GM23248 (cell line): ENCODE data around the gene CDK8. TPM values are rescaled to one million over a fixed set of nuclear protein-coding genes. Genes with fewer than 3 reads are reported as not detected.
A peak's percentile ranks its signal among the peaks of the same experiment; 100 is the strongest.

ENCODE experiments used
- DNase-seq: peaks from one replicate; pipeline ENCODE4 v3.0.0-alpha.2; 2015
- H2AFZ ChIP-seq: fragments of 200-600 bp; sonication (generic); 2 replicates; pipeline ENCODE4 v1.6.1; 2016; ENCODE audit warnings: antibody characterized with exemption
- H3F3A ChIP-seq: fragments of 200-600 bp; sonication (generic); 2 replicates; pipeline ENCODE4 v1.6.1; 2016; ENCODE audit warnings: mild to moderate bottlenecking, antibody characterized with exemption, mixed run types; ENCODE audit not compliant: insufficient read depth
- H3K27ac ChIP-seq: fragments of 200-600 bp; sonication (generic); 2 replicates; pipeline ENCODE4 v1.5.1; 2016; ENCODE audit warnings: mild to moderate bottlenecking
- H3K27me3 ChIP-seq: fragments of 200-600 bp; sonication (generic); replicated peaks from 2 replicates; pipeline ENCODE4 v1.6.1; 2016; ENCODE audit warnings: mild to moderate bottlenecking; ENCODE audit not compliant: insufficient read depth
- H3K36me3 ChIP-seq: fragments of 200-600 bp; sonication (generic); 2 replicates; pipeline ENCODE4 v1.6.1; 2016; ENCODE audit warnings: low read depth, mild to moderate bottlenecking
- H3K4me1 ChIP-seq: fragments of 200-600 bp; sonication (generic); 2 replicates; pipeline ENCODE4 v1.6.1; 2016; ENCODE audit warnings: mild to moderate bottlenecking; ENCODE audit not compliant: insufficient read depth
- H3K4me2 ChIP-seq: fragments of 200-600 bp; sonication (generic); one replicate; pipeline ENCODE4 v1.6.1; 2016; ENCODE audit warnings: mild to moderate bottlenecking; ENCODE audit not compliant: unreplicated experiment
- H3K4me3 ChIP-seq: fragments of 200-600 bp; sonication (generic); 2 replicates; pipeline ENCODE4 v1.5.1; 2016; ENCODE audit warnings: mild to moderate bottlenecking
- H3K79me2 ChIP-seq: fragments of 200-600 bp; sonication (generic); 2 replicates; pipeline ENCODE4 v1.6.1; 2016; ENCODE audit warnings: mild to moderate bottlenecking; ENCODE audit not compliant: insufficient read depth
- H3K9ac ChIP-seq: fragments of 200-600 bp; sonication (generic); 2 replicates; pipeline ENCODE4 v1.6.1; 2016; ENCODE audit warnings: mild to moderate bottlenecking
- H3K9me2 ChIP-seq: fragments of 200-600 bp; sonication (generic); 2 replicates; pipeline ENCODE4 v1.6.1; 2016; ENCODE audit warnings: mixed run types, mild to moderate bottlenecking, moderate library complexity; ENCODE audit not compliant: insufficient read depth
- H3K9me3 ChIP-seq: fragments of 200-600 bp; sonication (generic); one replicate; pipeline ENCODE4 v1.6.1; 2017; ENCODE audit warnings: low read depth
- H4K20me1 ChIP-seq: fragments of 200-600 bp; sonication (generic); 2 replicates; pipeline ENCODE4 v1.6.0; 2016; ENCODE audit not compliant: insufficient read depth
- EZH2 ChIP-seq: fragments of 200-600 bp; sonication (generic); IDR thresholded peaks from 2 replicates; pipeline ENCODE4 v1.6.1; 2018; ENCODE audit warnings: antibody characterized with exemption, mild to moderate bottlenecking; ENCODE audit not compliant: insufficient read depth, poor library complexity, severe bottlenecking
- EZH2phosphoT487 ChIP-seq: fragments of 200-600 bp; sonication (generic); IDR thresholded peaks from 2 replicates; pipeline ENCODE4 v1.6.1; 2018; ENCODE audit warnings: antibody characterized with exemption, moderate library complexity, mild to moderate bottlenecking, low read depth; ENCODE audit not compliant: insufficient read depth
- WGBS, 2 experiments: methylation state at CpG; one replicate each; pipeline ENCODE4 v1.1.6; 2015 to 2017; ENCODE audit warnings: low lambda C conversion rate in 2 of 2, low coverage in 1 of 2; ENCODE audit errors: missing lambda C conversion rate in 2 of 2; 5-methylcytosine and 5-hydroxymethylcytosine counted together
- in situ Hi-C: fragments of 300-500 bp; cut with MboI; formaldehyde crosslinking; loops from 2 replicates; pipeline ENCODE4 v1.15.0; 2020
- polyA plus RNA-seq: library from polyadenylated mRNA; unstranded; fragments of >200 nt; fragmentation: Nextera tagmentation; extraction: Ambion mirVana; gene quantifications from 2 replicates; pipeline ENCODE4 v1.2.1, GENCODE V29; 2016
- total RNA-seq: library from RNA; depleted of rRNA; stranded (reverse); fragments of >200 nt; shearing (Covaris generic); gene quantifications from 2 replicates; pipeline ENCODE4 v1.2.3, GENCODE V29; 2014

The CDK8 gene
- total and polyA plus RNA-seq, 2 experiments from 2014 or later, result 5.1 to 11.9 TPM

GRCh38 chr13:26436914-26437313 is 183.0 kb downstream of the CDK8 start:
- TF ChIP-seq EZH2, result no peak
- TF ChIP-seq EZH2phosphoT487, result no peak
- no peak overlapping the region for H3K9ac ChIP-seq
- DNase-seq, result no peak
- WGBS, 2 experiments, result 57 to 60% methylated on average over 3 of the region's 3 CpGs
- no peaks in the 10 kb centered on the region for H3K27me3 ChIP-seq
- no peak overlapping the region for H3K4me3 ChIP-seq
- H4K20me1 ChIP-seq, result no peaks in the 10 kb centered on the region
- 0 out of 2 replicates have a peak, but pooled peaks cover 5% of the 10 kb centered on the region for H3F3A ChIP-seq
- H2AFZ ChIP-seq, result no peak overlapping the region
- H3K9me3 ChIP-seq, result peaks cover 11% of the 10 kb centered on the region
- no peaks in the 10 kb centered on the region for H3K9me2 ChIP-seq
- H3K4me1 ChIP-seq, result peaks cover 9% of the 10 kb centered on the region
- no peaks in the 10 kb centered on the region for H3K79me2 ChIP-seq
- in situ Hi-C loops, result no loop called here
- H3K4me2 ChIP-seq, result no peak overlapping the region
- H3K36me3 ChIP-seq, result no peaks in the 10 kb centered on the region
- no peak overlapping the region for H3K27ac ChIP-seq

DNA sequence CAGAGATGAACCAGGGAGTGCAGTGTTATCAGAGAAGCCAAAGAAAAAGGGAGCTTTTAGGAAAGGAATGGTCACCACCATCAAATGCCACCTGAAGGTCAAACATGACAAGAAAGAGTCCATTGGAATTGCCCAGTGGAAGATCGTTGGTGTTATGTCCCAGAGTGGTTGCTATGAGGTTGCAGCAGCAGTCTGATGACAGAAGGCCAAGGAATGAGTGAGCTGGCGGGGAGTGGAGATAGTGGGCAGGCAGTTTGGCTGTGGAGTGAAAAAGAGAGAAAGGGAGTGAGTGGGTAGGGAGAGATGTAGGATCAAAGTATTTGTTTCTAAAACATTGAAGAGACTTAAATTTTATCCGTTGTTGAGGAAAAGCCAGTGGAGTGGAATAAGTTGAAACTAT is 186.2 kb downstream of the CDK8 start:
- peak overlapping the region; percentile 9; the same call in 1 of the 2 replicates for H3K9ac ChIP-seq
- no peaks in the 10 kb centered on the region for H4K20me1 ChIP-seq
- H3K36me3 ChIP-seq, result no peaks in the 10 kb centered on the region
- no peaks in the 10 kb centered on the region for H3K79me2 ChIP-seq
- H3K27ac ChIP-seq, result peak overlapping the region; percentile 78
- H3K9me3 ChIP-seq, result peaks cover 11% of the 10 kb centered on the region
- H3F3A ChIP-seq, result peaks cover 19% of the 10 kb centered on the region
- no peak overlapping the region for H2AFZ ChIP-seq
- no peak for TF ChIP-seq EZH2phosphoT487
- TF ChIP-seq EZH2, result no peak
- no peaks in the 10 kb centered on the region for H3K27me3 ChIP-seq
- in situ Hi-C loops, result no loop called here
- H3K4me2 ChIP-seq, result peak overlapping the region; percentile 47
- 5 to 15% methylated on average over 3 of the region's 3 CpGs for WGBS, 2 experiments
- H3K4me1 ChIP-seq, result peaks cover 24% of the 10 kb centered on the region
- DNase-seq, result peak; percentile 82
- no peaks in the 10 kb centered on the region for H3K9me2 ChIP-seq
- no peak overlapping the region for H3K4me3 ChIP-seq

GRCh38 chr13:26441476-26441875 is 187.5 kb downstream of the CDK8 start:
- 74 to 81% methylated on average over 8 of the region's 8 CpGs for WGBS, 2 experiments
- no peak overlapping the region for H2AFZ ChIP-seq
- DNase-seq, result no peak
- H3K79me2 ChIP-seq, result no peaks in the 10 kb centered on the region
- peaks cover 24% of the 10 kb centered on the region for H3K4me1 ChIP-seq
- H3F3A ChIP-seq, result peaks cover 19% of the 10 kb centered on the region
- no peaks in the 10 kb centered on the region for H3K36me3 ChIP-seq
- TF ChIP-seq EZH2phosphoT487 (no peak), EZH2 (no peak)
- no peaks in the 10 kb centered on the region for H3K27me3 ChIP-seq
- H3K9me2 ChIP-seq, result no peaks in the 10 kb centered on the region
- no peak overlapping the region for H3K9ac ChIP-seq
- H3K4me2 ChIP-seq, result no peak overlapping the region
- peaks cover 11% of the 10 kb centered on the region for H3K9me3 ChIP-seq
- no peaks in the 10 kb centered on the region for H4K20me1 ChIP-seq
- no peak overlapping the region for H3K4me3 ChIP-seq
- no peak overlapping the region for H3K27ac ChIP-seq
- in situ Hi-C loops, result no loop called here

DNA sequence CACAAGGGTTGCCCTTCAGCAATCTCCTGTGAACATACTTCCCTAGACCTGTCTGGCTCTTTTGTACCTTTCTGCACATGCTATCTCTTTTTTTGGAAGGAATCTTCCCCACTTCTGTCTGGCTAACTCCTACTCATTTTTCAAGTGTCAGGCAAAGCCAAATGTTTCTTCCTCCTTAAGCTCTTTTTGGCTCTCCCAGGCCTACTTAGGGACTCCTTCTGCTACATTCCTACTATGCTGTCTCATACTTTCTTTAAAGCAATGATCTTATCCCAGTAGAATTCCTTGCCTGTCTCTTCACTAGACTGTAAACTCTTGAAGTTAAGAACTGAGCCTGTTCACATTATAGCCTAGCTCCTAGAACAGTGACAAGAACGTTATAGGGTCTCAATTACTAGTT is 188.6 kb downstream of the CDK8 start:
- H3K9me3 ChIP-seq, result peaks cover 5% of the 10 kb centered on the region
- H3K36me3 ChIP-seq, result no peaks in the 10 kb centered on the region
- H4K20me1 ChIP-seq, result no peaks in the 10 kb centered on the region
- no peak for TF ChIP-seq EZH2
- TF ChIP-seq EZH2phosphoT487, result no peak
- H3K4me2 ChIP-seq, result peak overlapping the region; percentile 57
- no peak overlapping the region for H3K4me3 ChIP-seq
- no peaks in the 10 kb centered on the region for H3K9me2 ChIP-seq
- H3K27me3 ChIP-seq, result no peaks in the 10 kb centered on the region
- peak overlapping the region; percentile 65 for H3K27ac ChIP-seq
- no peaks in the 10 kb centered on the region for H3K79me2 ChIP-seq
- H3K9ac ChIP-seq, result no peak overlapping the region
- H3K4me1 ChIP-seq, result peaks cover 24% of the 10 kb centered on the region
- peaks cover 19% of the 10 kb centered on the region for H3F3A ChIP-seq
- in situ Hi-C loops, result no loop called here
- 20 to 38% methylated on average over 1 of the region's 1 CpG for WGBS, 2 experiments
- peak; percentile 90 for DNase-seq
- peak overlapping the region; percentile 2; the same call in 1 of the 2 replicates for H2AFZ ChIP-seq

DNA sequence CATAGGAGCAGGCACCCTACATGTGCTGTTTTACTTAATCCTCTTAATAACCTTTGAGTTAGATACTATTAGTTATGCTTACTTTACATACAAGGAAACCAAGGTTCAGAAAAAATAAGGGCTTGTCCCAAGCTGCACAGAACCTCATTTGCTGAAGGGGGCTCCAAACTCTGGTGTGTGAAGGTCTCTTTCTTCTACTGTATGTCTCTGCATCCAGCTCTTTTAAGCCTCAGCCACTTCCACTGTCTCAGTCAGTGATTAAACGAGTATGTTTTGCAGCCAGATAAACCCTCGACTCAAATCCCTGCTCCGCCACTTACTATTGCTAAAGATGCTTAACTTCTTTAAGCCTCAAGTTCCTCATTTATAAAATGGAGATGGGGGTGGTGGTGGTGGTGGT is 191.2 kb downstream of the CDK8 start:
- no peak overlapping the region for H3K27ac ChIP-seq
- no peaks in the 10 kb centered on the region for H3K27me3 ChIP-seq
- no peaks in the 10 kb centered on the region for H3K36me3 ChIP-seq
- no peak for DNase-seq
- H3K4me2 ChIP-seq, result no peak overlapping the region
- no peaks in the 10 kb centered on the region for H3K9me2 ChIP-seq
- H3K4me1 ChIP-seq, result peaks cover 22% of the 10 kb centered on the region
- TF ChIP-seq EZH2phosphoT487, result no peak
- TF ChIP-seq EZH2, result no peak
- H2AFZ ChIP-seq, result no peak overlapping the region
- H3K4me3 ChIP-seq, result no peak overlapping the region
- WGBS, 2 experiments, result 69 to 83% methylated on average over 3 of the region's 3 CpGs
- in situ Hi-C loops, result no loop called here
- H3K9me3 ChIP-seq, result no peaks in the 10 kb centered on the region
- H4K20me1 ChIP-seq, result no peaks in the 10 kb centered on the region
- H3K9ac ChIP-seq, result no peak overlapping the region
- no peaks in the 10 kb centered on the region for H3K79me2 ChIP-seq
- peaks cover 15% of the 10 kb centered on the region for H3F3A ChIP-seq
